Trophoblast cell (in vitro differentiated cells and primary cell): ENCODE data around the gene TRMT10B.
A peak's percentile ranks its signal among the peaks of the same experiment; 100 is the strongest.
"Not testable (repeated sequence)": the region's sequence is repeated elsewhere in the genome, so short reads cannot be mapped to it uniquely, and the experiment has no call there.

Source experiments
- DNase-seq, 2 donors: peaks; one replicate each; pipeline ENCODE4 v3.0.0-alpha.2; 2016
- H2AFZ ChIP-seq: 2 replicates; pipeline ENCODE4 v1.6.1; 2013; ENCODE audit warnings: low read length, moderate library complexity, mild to moderate bottlenecking; ENCODE audit not compliant: insufficient read depth, poor library complexity
- H2AK5ac ChIP-seq: 2 replicates; pipeline ENCODE4 v1.6.1; 2013; ENCODE audit warnings: mild to moderate bottlenecking, low read length
- H2BK120ac ChIP-seq: 2 replicates; pipeline ENCODE4 v1.6.1; 2013; ENCODE audit warnings: low read length, mild to moderate bottlenecking, moderate library complexity; ENCODE audit not compliant: insufficient read depth, poor library complexity
- H2BK12ac ChIP-seq: 2 replicates; pipeline ENCODE4 v1.6.1; 2013; ENCODE audit warnings: mild to moderate bottlenecking, low read length, moderate library complexity
- H2BK5ac ChIP-seq: 2 replicates; pipeline ENCODE4 v1.6.1; 2013; ENCODE audit warnings: low read length, low read depth, moderate library complexity, mild to moderate bottlenecking; ENCODE audit not compliant: poor library complexity
- H3K14ac ChIP-seq: 2 replicates; pipeline ENCODE4 v1.6.1; 2013; ENCODE audit warnings: mild to moderate bottlenecking, low read length
- H3K18ac ChIP-seq: 2 replicates; pipeline ENCODE4 v1.6.1; 2013; ENCODE audit warnings: mild to moderate bottlenecking, low read length
- H3K23ac ChIP-seq: 2 replicates; pipeline ENCODE4 v1.6.1; 2013; ENCODE audit warnings: low read length
- H3K27ac ChIP-seq: 2 replicates; pipeline ENCODE4 v1.5.1; 2013; ENCODE audit warnings: low read depth, mild to moderate bottlenecking, inconsistent platforms, low read length, moderate library complexity
- H3K27me3 ChIP-seq: 2 replicates; pipeline ENCODE4 v1.6.1; 2013; ENCODE audit warnings: inconsistent platforms, mild to moderate bottlenecking, low read length, moderate library complexity; ENCODE audit not compliant: insufficient read depth
- H3K36me3 ChIP-seq, 2 experiments: 1 replicate in 1 of 2; 2 replicates in 1 of 2; pipeline ENCODE4 v1.6.1; 2013; ENCODE audit warnings: low read length in 2 of 2, mild to moderate bottlenecking in 2 of 2, moderate library complexity in 1 of 2; ENCODE audit not compliant: insufficient read depth in 2 of 2, control insufficient read depth in 1 of 2
- H3K4ac ChIP-seq: 2 replicates; pipeline ENCODE4 v1.6.1; 2013; ENCODE audit warnings: low read depth, mild to moderate bottlenecking, low read length, moderate library complexity
- H3K4me1 ChIP-seq, 2 experiments: 1 replicate in 1 of 2; 2 replicates in 1 of 2; pipeline ENCODE4 v1.6.1; 2013; ENCODE audit warnings: low read length in 2 of 2, mild to moderate bottlenecking in 2 of 2, moderate library complexity in 1 of 2; ENCODE audit not compliant: insufficient read depth in 2 of 2, control insufficient read depth in 1 of 2
- H3K4me2 ChIP-seq: 2 replicates; pipeline ENCODE4 v1.6.1; 2013; ENCODE audit warnings: inconsistent platforms, mild to moderate bottlenecking, low read length, moderate library complexity
- H3K4me3 ChIP-seq: 2 replicates; pipeline ENCODE4 v1.5.1; 2013; ENCODE audit warnings: mild to moderate bottlenecking, low read depth, low read length, inconsistent platforms
- H3K79me1 ChIP-seq: one replicate; pipeline ENCODE4 v1.6.1; 2013; ENCODE audit warnings: low read length
- H3K79me2 ChIP-seq: 2 replicates; pipeline ENCODE4 v1.6.1; 2013; ENCODE audit warnings: low read length, mild to moderate bottlenecking; ENCODE audit not compliant: control insufficient read depth, insufficient read depth, poor library complexity
- H3K9ac ChIP-seq: 2 replicates; pipeline ENCODE4 v1.6.1; 2013; ENCODE audit warnings: mild to moderate bottlenecking, low read length
- H3K9me3 ChIP-seq: 2 replicates; pipeline ENCODE4 v1.6.1; 2013; ENCODE audit warnings: low read depth, mild to moderate bottlenecking, control low read depth, inconsistent platforms, low read length; ENCODE audit not compliant: insufficient read depth
- H4K12ac ChIP-seq: 2 replicates; pipeline ENCODE4 v1.6.1; 2013; ENCODE audit warnings: low read depth, mild to moderate bottlenecking, low read length, moderate library complexity
- H4K8ac ChIP-seq: 2 replicates; pipeline ENCODE4 v1.6.1; 2013; ENCODE audit warnings: low read depth, mild to moderate bottlenecking, low read length, moderate library complexity
- H4K91ac ChIP-seq: one replicate; pipeline ENCODE4 v1.6.1; 2013; ENCODE audit warnings: low read depth, mild to moderate bottlenecking, low read length, moderate library complexity
- WGBS: extraction: QIAGEN DNeasy Blood & Tissue Kit; methylation state at CpG from one replicate; pipeline ENCODE4 v1.1.7; 2013; ENCODE audit warnings: missing lambda C conversion rate; ENCODE audit not compliant: insufficient read length, insufficient coverage; ENCODE audit errors: extremely low coverage; 5-methylcytosine and 5-hydroxymethylcytosine counted together

TRMT10B gene

GRCh38 chr9:37749129-37749528, 4.5 kb upstream of the TRMT10B start:
- Histone ChIP-seq H3K4me1 (peaks cover 0 to 5% of the 10 kb centered on the region in 2 experiments), H3K18ac (no peak overlapping the region), H3K27me3 (no peaks in the 10 kb centered on the region), H2AK5ac (no peak overlapping the region), H3K36me3 (no peaks in the 10 kb centered on the region), H3K9ac (no peak overlapping the region), H3K27ac (no peak overlapping the region), H3K4me2 (no peak overlapping the region), H3K9me3 (no peaks in the 10 kb centered on the region), H3K4ac (no peak overlapping the region), H2BK12ac (no peak overlapping the region), H2BK120ac (no peak overlapping the region), H4K91ac (no peak overlapping the region), H2AFZ (no peak overlapping the region), H4K8ac (no peak overlapping the region), H3K79me1 (peaks cover 4% of the 10 kb centered on the region), H3K79me2 (peaks cover 4% of the 10 kb centered on the region), H2BK5ac (no peak overlapping the region), H3K23ac (no peak overlapping the region), H3K14ac (no peak overlapping the region), H4K12ac (no peak overlapping the region), H3K4me3 (no peak overlapping the region)
- WGBS: no CpG with 5 or more reads among the region's 5 CpGs
- no peak for DNase-seq

- H3K18ac ChIP-seq: no peak overlapping the region
- H4K91ac ChIP-seq: no peak overlapping the region
- no peak overlapping the region for H2BK5ac ChIP-seq
- peaks cover 4% of the 10 kb centered on the region for H3K79me2 ChIP-seq
- H4K12ac ChIP-seq: no peak overlapping the region
- H3K14ac ChIP-seq: no peak overlapping the region
- no peaks in the 10 kb centered on the region for H3K9me3 ChIP-seq
- peaks cover 4% of the 10 kb centered on the region for H3K79me1 ChIP-seq
- H3K23ac ChIP-seq: no peak overlapping the region
- no peak overlapping the region for H3K9ac ChIP-seq
- no peak overlapping the region for H3K27ac ChIP-seq
- H2AK5ac ChIP-seq: no peak overlapping the region
- H3K4ac ChIP-seq: no peak overlapping the region
- H2AFZ ChIP-seq: no peak overlapping the region
- no peak overlapping the region for H2BK12ac ChIP-seq
- H3K36me3 ChIP-seq: no peaks in the 10 kb centered on the region
- WGBS: no CpG with 5 or more reads among the region's 6 CpGs
- peaks cover 0 to 8% of the 10 kb centered on the region in 2 experiments for H3K4me1 ChIP-seq
- no peak overlapping the region for H3K4me3 ChIP-seq
- H2BK120ac ChIP-seq: no peak overlapping the region
- DNase-seq: no peak
- H4K8ac ChIP-seq: no peak overlapping the region
- no peak overlapping the region for H3K4me2 ChIP-seq
- no peaks in the 10 kb centered on the region for H3K27me3 ChIP-seq
Observed at GRCh38 chr9:37751186-37751585, 2.4 kb upstream of the TRMT10B start.

GRCh38 chr9:37751704-37752103, 1.9 kb upstream of the TRMT10B start:
- no CpG with 5 or more reads among the region's 30 CpGs for WGBS
- H4K8ac ChIP-seq, H3K14ac ChIP-seq, H2AFZ ChIP-seq, H2BK12ac ChIP-seq, H2BK5ac ChIP-seq, DNase-seq, H3K79me2 ChIP-seq, H3K18ac ChIP-seq, H3K23ac ChIP-seq, H3K9ac ChIP-seq, H3K36me3 ChIP-seq, H4K12ac ChIP-seq, H4K91ac ChIP-seq, H3K27ac ChIP-seq, H3K79me1 ChIP-seq, H3K4ac ChIP-seq, H3K27me3 ChIP-seq, H3K4me2 ChIP-seq, H3K4me1 ChIP-seq, H3K9me3 ChIP-seq, H2AK5ac ChIP-seq, H2BK120ac ChIP-seq: not testable (repeated sequence)
- H3K4me3 ChIP-seq: peak overlapping the region; percentile 21

GRCh38 chr9:37752112-37752511, 1.5 kb upstream of the TRMT10B start:
- WGBS: no CpG with 5 or more reads among the region's 13 CpGs

More at GRCh38 chr9:37752112-37752511, 1.5 kb upstream of the TRMT10B start:
- not testable (repeated sequence) for H3K9me3 ChIP-seq, H4K8ac ChIP-seq, H3K4me3 ChIP-seq, H3K18ac ChIP-seq, H3K27ac ChIP-seq, H2BK120ac ChIP-seq, H2AFZ ChIP-seq, H3K4me1 ChIP-seq, H2BK5ac ChIP-seq, H3K36me3 ChIP-seq, H2AK5ac ChIP-seq, H3K4ac ChIP-seq, H3K79me1 ChIP-seq, H3K27me3 ChIP-seq, DNase-seq, H4K91ac ChIP-seq, H4K12ac ChIP-seq, H3K23ac ChIP-seq, H3K9ac ChIP-seq, H3K14ac ChIP-seq, H3K4me2 ChIP-seq, H3K79me2 ChIP-seq, H2BK12ac ChIP-seq
